Measurements from ENCODE around the gene GPR141.
A peak's percentile ranks its signal among the peaks of the same experiment; 100 is the strongest.

The GPR141 gene

DNA sequence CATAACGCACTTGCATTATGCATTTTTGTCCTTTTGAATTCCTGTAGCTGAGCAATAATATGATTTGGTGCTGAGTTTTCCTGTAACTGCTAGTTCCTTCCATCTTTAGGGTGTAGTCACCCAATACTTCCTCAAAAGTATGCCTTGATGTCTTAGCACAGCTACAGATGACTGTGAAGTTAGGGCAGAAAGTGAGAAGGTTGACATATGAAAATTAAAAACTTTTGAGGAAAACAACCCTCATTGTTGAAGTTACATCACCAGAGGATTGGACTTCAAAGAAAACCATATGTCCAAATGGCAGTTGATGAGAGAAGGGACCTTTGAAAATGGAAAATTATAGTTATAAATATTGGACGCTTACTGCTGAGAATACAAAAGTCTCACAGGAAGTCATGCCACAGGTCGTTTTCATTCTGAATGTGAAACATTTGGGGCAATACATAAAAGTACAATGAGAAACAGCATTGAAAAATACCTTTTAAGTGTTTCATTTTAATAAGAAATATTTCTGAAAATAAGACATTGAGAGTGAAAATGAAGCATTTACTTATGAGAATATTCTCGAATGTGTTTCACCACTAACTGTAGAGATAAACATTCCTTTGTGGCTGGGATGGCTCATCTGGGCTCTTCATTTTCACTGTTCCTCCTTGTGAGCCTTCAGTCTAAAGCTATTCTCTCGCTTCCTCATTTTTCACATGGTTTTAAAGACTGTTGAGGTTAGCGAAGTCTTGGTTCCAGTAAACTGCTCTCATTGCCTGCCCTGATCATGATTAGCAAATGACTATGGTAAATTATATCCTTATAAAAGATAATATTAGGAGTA lies 103.4 kb downstream of the GPR141 start:
- peak; percentile 96 for DNase-seq
